Measurements from ENCODE around the gene TEX19. TPM values are rescaled to one million over a fixed set of nuclear protein-coding genes. Genes with fewer than 3 reads are reported as not detected.
A peak's percentile ranks its signal among the peaks of the same experiment; 100 is the strongest.

Gene TEX19
- total and polyA plus RNA-seq, 9 of the 15 experiments (the other 6 are each of a cell fraction or from before 2014, with no cell fraction given) = 0.10 to 4.9 (median 1.9) TPM

- no peak for TF ChIP-seq GTF2F1 (IDR thresholded peaks at IDR 0.05; ENCODE audit: low read depth, low read length)
- no peak for TF ChIP-seq SMARCB1 (IDR thresholded peaks at IDR 0.05; ENCODE audit: insufficient read length, low read depth)
- TF ChIP-seq ZNF41 (CRISPR knock-in tag; conservative IDR thresholded peaks at IDR 0.05) = no peak
- TF ChIP-seq RREB1 (CRISPR knock-in tag; IDR thresholded peaks at IDR 0.05) = no peak
- TF ChIP-seq ZFPM2 (CRISPR knock-in tag; IDR thresholded peaks at IDR 0.05) = no peak
- no peak for TF ChIP-seq ZNF586 (CRISPR knock-in tag; conservative IDR thresholded peaks at IDR 0.05)
- TF ChIP-seq MLLT1 (IDR thresholded peaks at IDR 0.05) = 0 out of 4 replicates have a peak, but pooled peaks of 1 of the 2 experiments have one; percentile 15
- no peak for TF ChIP-seq FOXA3 (CRISPR knock-in tag; conservative IDR thresholded peaks at IDR 0.05 in 1 of 2, IDR thresholded peaks at IDR 0.05 in 1 of 2)
- no peak for TF ChIP-seq EP400 (IDR thresholded peaks at IDR 0.05)
- TF ChIP-seq GATA2 (CRISPR knock-in tag; IDR thresholded peaks at IDR 0.05) = no peak
- TF ChIP-seq PHF20 (IDR thresholded peaks at IDR 0.05; ENCODE audit: partially characterized antibody) = no peak
- no peak for TF ChIP-seq SMAD2 (IDR thresholded peaks at IDR 0.05; ENCODE audit: low read depth, low read length)
- no peak for TF ChIP-seq CEBPB (tag; IDR thresholded peaks at IDR 0.05)
- no peak for TF ChIP-seq ZNF277 (CRISPR knock-in tag; IDR thresholded peaks at IDR 0.05; ENCODE audit: borderline replicate concordance)
- TF ChIP-seq PCBP1 (IDR thresholded peaks at IDR 0.05; ENCODE audit: low read depth, low read length, poor library complexity, severe bottlenecking) = no peak
- peak; percentile 55; the same call in 1 of the 2 replicates for TF ChIP-seq POLR2AphosphoS5 (IDR thresholded peaks at IDR 0.05; ENCODE audit: control insufficient read depth, insufficient read depth, low read depth, low read length)
- no peak for TF ChIP-seq ZBTB34 (CRISPR knock-in tag; IDR thresholded peaks at IDR 0.05)
- TF ChIP-seq ZNF77 (CRISPR knock-in tag; IDR thresholded peaks at IDR 0.05) = no peak
- no peak for TF ChIP-seq STAT5B (CRISPR knock-in tag; IDR thresholded peaks at IDR 0.05)
Measured at GRCh38 chr17:82323514-82324234, 35.4 kb upstream of the TEX19 start (continued).
